Stimulated activated naive CD8-positive, alpha-beta T cell treated with anti-CD3 and anti-CD28 coated beads, Interleukin-15, amount 100 ng/mL, for 72 hours (primary cell): ENCODE data around the gene GUCY1B1.
"Not testable (repeated sequence)": the region's sequence is repeated elsewhere in the genome, so short reads cannot be mapped to it uniquely, and the experiment has no call there.

Experiments used
- ATAC-seq: fragments of 150-1000 bp; cut with Tn5 transposase; 2 replicates; pipeline ENCODE4 v1.10.0; 2021; ENCODE audit warnings: mild to moderate bottlenecking, moderate library complexity
- DNase-seq, 2 donors: peaks; one replicate each; pipeline ENCODE4 v3.0.0; 2021 to 2022
- H3K27ac Mint-ChIP-seq, 2 donors: one replicate each; pipeline ENCODE4 v1.8.0; 2022; ENCODE audit warnings: mild to moderate bottlenecking in 2 of 2, mixed read lengths in 2 of 2, moderate library complexity in 2 of 2
- H3K27me3 Mint-ChIP-seq: one replicate; pipeline ENCODE4 v1.8.0; 2022; ENCODE audit warnings: mixed read lengths
- H3K4me1 Mint-ChIP-seq: one replicate; pipeline ENCODE4 v1.8.0; 2022; ENCODE audit warnings: mild to moderate bottlenecking, mixed read lengths
- H3K4me3 Mint-ChIP-seq, 2 donors: one replicate each; pipeline ENCODE4 v1.8.0; 2022; ENCODE audit warnings: mild to moderate bottlenecking in 2 of 2, mixed read lengths in 2 of 2, moderate library complexity in 1 of 2
- H3K9me3 Mint-ChIP-seq, 2 donors: one replicate each; pipeline ENCODE4 v1.8.0; 2022; ENCODE audit warnings: mixed read lengths in 2 of 2

GUCY1B1 gene

GRCh38 chr4:155777971-155778735 is 19.3 kb downstream of the GUCY1B1 start:
- Mint-ChIP-seq H3K27me3 (peaks cover 14% of the 10 kb centered on the region), H3K9me3 (no peaks in the 10 kb centered on the region), H3K4me3 (no peak overlapping the region), H3K4me1 (no peaks in the 10 kb centered on the region), H3K27ac (no peak overlapping the region)
- DNase-seq, result no peak
- ATAC-seq, result no peak

- Mint-ChIP-seq H3K9me3 (no peaks in the 10 kb centered on the region), H3K27me3 (peaks cover 14% of the 10 kb centered on the region), H3K4me1 (no peaks in the 10 kb centered on the region), H3K27ac (no peak overlapping the region), H3K4me3 (no peak overlapping the region)
- no peak for ATAC-seq
- no peak for DNase-seq
Observed at GRCh38 chr4:155780775-155781174, 22.0 kb downstream of the GUCY1B1 start.

- H3K27me3 Mint-ChIP-seq, result peaks cover 14% of the 10 kb centered on the region
- H3K4me3 Mint-ChIP-seq, result no peak overlapping the region
- no peak for DNase-seq
- no peak for ATAC-seq
- H3K27ac Mint-ChIP-seq, result no peak overlapping the region
- no peaks in the 10 kb centered on the region for H3K9me3 Mint-ChIP-seq
- H3K4me1 Mint-ChIP-seq, result no peaks in the 10 kb centered on the region
Observed at GRCh38 chr4:155781249-155781831, 22.5 kb downstream of the GUCY1B1 start.

GRCh38 chr4:155784637-155785036 is 25.8 kb downstream of the GUCY1B1 start:
- DNase-seq, result no peak
- H3K4me3 Mint-ChIP-seq, result no peak overlapping the region
- no peak for ATAC-seq
- H3K27ac Mint-ChIP-seq, result no peak overlapping the region
- H3K27me3 Mint-ChIP-seq, result peaks cover 21% of the 10 kb centered on the region
- H3K4me1 Mint-ChIP-seq, result no peaks in the 10 kb centered on the region
- no peaks in the 10 kb centered on the region for H3K9me3 Mint-ChIP-seq

- DNase-seq (no peak), ATAC-seq (no peak)
- H3K4me1 Mint-ChIP-seq, result no peaks in the 10 kb centered on the region
- no peak overlapping the region for H3K4me3 Mint-ChIP-seq
- H3K27me3 Mint-ChIP-seq, result peaks cover 14% of the 10 kb centered on the region
- H3K9me3 Mint-ChIP-seq, result no peaks in the 10 kb centered on the region
- no peak overlapping the region for H3K27ac Mint-ChIP-seq
Observed at GRCh38 chr4:155785828-155786227, 27.0 kb downstream of the GUCY1B1 start.

GRCh38 chr4:155787113-155787710 is 28.4 kb downstream of the GUCY1B1 start:
- no peak overlapping the region for H3K4me3 Mint-ChIP-seq
- H3K4me1 Mint-ChIP-seq, result no peaks in the 10 kb centered on the region
- peak; percentile 15 to 21 for DNase-seq
- peaks cover 14% of the 10 kb centered on the region for H3K27me3 Mint-ChIP-seq
- ATAC-seq, result peak; percentile 87
- H3K9me3 Mint-ChIP-seq, result no peaks in the 10 kb centered on the region
- H3K27ac Mint-ChIP-seq, result no peak overlapping the region

- Mint-ChIP-seq H3K27ac (no peak overlapping the region), H3K27me3 (peaks cover 9% of the 10 kb centered on the region), H3K4me3 (no peak overlapping the region), H3K4me1 (no peaks in the 10 kb centered on the region), H3K9me3 (no peaks in the 10 kb centered on the region)
- ATAC-seq (no peak), DNase-seq (no peak)
Observed at GRCh38 chr4:155789391-155789790, 30.6 kb downstream of the GUCY1B1 start.

GRCh38 chr4:155789982-155790381 is 31.2 kb downstream of the GUCY1B1 start:
- Mint-ChIP-seq H3K4me3 (no peak overlapping the region), H3K27me3 (peaks cover 9% of the 10 kb centered on the region), H3K4me1 (no peaks in the 10 kb centered on the region), H3K27ac (no peak overlapping the region), H3K9me3 (no peaks in the 10 kb centered on the region)
- no peak for DNase-seq
- ATAC-seq, result no peak

- Mint-ChIP-seq H3K4me1 (no peaks in the 10 kb centered on the region), H3K4me3 (no peak overlapping the region), H3K9me3 (no peaks in the 10 kb centered on the region), H3K27ac (no peak overlapping the region), H3K27me3 (no peaks in the 10 kb centered on the region)
- ATAC-seq (no peak), DNase-seq (no peak)
Observed at GRCh38 chr4:155794589-155795236, 35.9 kb downstream of the GUCY1B1 start.

- no peak for ATAC-seq
Observed at GRCh38 chr4:155795991-155796390, 37.2 kb downstream of the GUCY1B1 start.

GRCh38 chr4:155797581-155797980 is 38.8 kb downstream of the GUCY1B1 start:
- not testable (repeated sequence) for H3K9me3 Mint-ChIP-seq, H3K27me3 Mint-ChIP-seq

More at GRCh38 chr4:155795991-155796390, 37.2 kb downstream of the GUCY1B1 start:
- Mint-ChIP-seq H3K9me3 (no peaks in the 10 kb centered on the region), H3K27ac (no peak overlapping the region), H3K4me3 (no peak overlapping the region), H3K27me3 (no peaks in the 10 kb centered on the region), H3K4me1 (no peaks in the 10 kb centered on the region)
- no peak for DNase-seq

GRCh38 chr4:155799116-155799793 is 40.4 kb downstream of the GUCY1B1 start:
- H3K4me1 Mint-ChIP-seq, result no peaks in the 10 kb centered on the region
- no peaks in the 10 kb centered on the region for H3K9me3 Mint-ChIP-seq
- no peaks in the 10 kb centered on the region for H3K27me3 Mint-ChIP-seq
- H3K27ac Mint-ChIP-seq, result peak overlapping the region in 1 of 2 donors; percentile 85
- no peak for DNase-seq
- ATAC-seq, result no peak
- H3K4me3 Mint-ChIP-seq, result no peak overlapping the region

More at GRCh38 chr4:155797581-155797980, 38.8 kb downstream of the GUCY1B1 start:
- H3K4me1 Mint-ChIP-seq, DNase-seq, ATAC-seq, H3K4me3 Mint-ChIP-seq, H3K27ac Mint-ChIP-seq: not testable (repeated sequence)

GRCh38 chr4:155799794-155800123 is 40.9 kb downstream of the GUCY1B1 start:
- Mint-ChIP-seq H3K9me3 (no peaks in the 10 kb centered on the region), H3K27me3 (no peaks in the 10 kb centered on the region), H3K27ac (no peak overlapping the region), H3K4me3 (no peak overlapping the region), H3K4me1 (no peaks in the 10 kb centered on the region)
- no peak for DNase-seq
- no peak for ATAC-seq

- ATAC-seq (no peak), DNase-seq (no peak)
- H3K4me3 Mint-ChIP-seq, result no peak overlapping the region
- no peaks in the 10 kb centered on the region for H3K9me3 Mint-ChIP-seq
- H3K4me1 Mint-ChIP-seq, result peaks cover 5% of the 10 kb centered on the region
- H3K27ac Mint-ChIP-seq, result no peak overlapping the region
- H3K27me3 Mint-ChIP-seq, result no peaks in the 10 kb centered on the region
Observed at GRCh38 chr4:155800685-155801343, 42.0 kb downstream of the GUCY1B1 start.
